HepG2 (cell line): ENCODE data around the gene GRID1. TPM values are rescaled to one million over a fixed set of nuclear protein-coding genes. Genes with fewer than 3 reads are reported as not detected.

Experiments used
- ATAC-seq: fragments of 200-7000 bp; cut with Tn5 transposase; 3 replicates; pipeline ENCODE4 v1.9.1; 2020; ENCODE audit warnings: mild to moderate bottlenecking, moderate library complexity
- BruUV-seq: library from RNA; stranded (reverse); fragments of 400-500 nt; replicated peaks from 2 replicates; lab custom pipeline; 2021; lab: Mats Ljungman, UMichigan
- CTCF ChIA-PET: fragments of 300-600 bp; formaldehyde crosslinking; extraction: SDS; loops from one replicate; lab custom pipeline; 2021; ENCODE audit warnings: low total read pairs, inconsistent platforms, low intra/inter-chr PET ratio; lab: Yijun Ruan, JAX
- POLR2A ChIA-PET: fragments of 350-600 bp; sonication (Branson Sonifier 250); formaldehyde crosslinking; loops from one replicate; lab custom pipeline; 2020; ENCODE audit warnings: antibody characterized with exemption, inconsistent platforms; lab: Yijun Ruan, JAX
- DNase-seq: peaks from one replicate; pipeline ENCODE4 v3.0.0-alpha.2; 2015; ENCODE audit warnings: low spot score
- FAIRE-seq: peaks from 3 replicates; lab custom pipeline; 2011; peaks lifted over from hg19 to GRCh38; lab: Jason Lieb, UNC
- H2AFZ ChIP-seq: one replicate; pipeline ENCODE4 v1.6.1; 2011; ENCODE audit warnings: low read length, inconsistent platforms
- H3K27ac ChIP-seq: fragments of 300-600 bp; 3 replicates; pipeline ENCODE4 v1.8.0; 2011; ENCODE audit warnings: mixed run types, mild to moderate bottlenecking, mixed read lengths, low read length, inconsistent platforms; ENCODE audit not compliant: insufficient read depth; ENCODE audit errors: extremely low read length
- H3K27me3 ChIP-seq, 2 experiments: fragments of 200-600 bp in 1 of 2; 2 replicates in 1 of 2; 3 replicates in 1 of 2; pipeline versions ENCODE4 v1.6.0 to v1.8.0; 2011; ENCODE audit warnings: low read length in 2 of 2, mild to moderate bottlenecking in 2 of 2, moderate library complexity in 2 of 2, inconsistent platforms in 1 of 2; ENCODE audit not compliant: insufficient read depth in 2 of 2, control insufficient read depth in 1 of 2
- H3K36me3 ChIP-seq, 2 experiments: fragments of 200-600 bp in 1 of 2; replicated peaks in 1 of 2; 2 replicates in 1 of 2; 3 replicates in 1 of 2; pipeline versions ENCODE4 v1.5.1 to v1.8.0; 2011; ENCODE audit warnings: low read length in 2 of 2, inconsistent platforms in 1 of 2; ENCODE audit not compliant: insufficient read depth in 2 of 2, control insufficient read depth in 1 of 2
- H3K4me1 ChIP-seq: 2 replicates; pipeline ENCODE4 v1.5.1; 2012; ENCODE audit warnings: low read length, inconsistent platforms; ENCODE audit not compliant: insufficient read depth
- H3K4me2 ChIP-seq: 2 replicates; pipeline ENCODE4 v1.6.0; 2011; ENCODE audit warnings: low read depth, low read length, inconsistent platforms
- H3K4me3 ChIP-seq, 3 experiments: fragments of 200-600 bp in 1 of 3; sonication (generic), shearing (Covaris generic) in 1 of 3; replicated peaks in 1 of 3; 2 replicates each; pipeline ENCODE4 v1.5.1; 2011 to 2016; ENCODE audit warnings: low read length in 3 of 3, inconsistent platforms in 2 of 3, low read depth in 2 of 3, mild to moderate bottlenecking in 2 of 3, control low read depth in 1 of 3, mixed read lengths in 1 of 3; ENCODE audit not compliant: insufficient read depth in 1 of 3
- H3K79me2 ChIP-seq: one replicate; pipeline ENCODE4 v1.6.1; 2011; ENCODE audit warnings: low read length, inconsistent platforms; ENCODE audit not compliant: insufficient read depth
- H3K9ac ChIP-seq: 2 replicates; pipeline ENCODE4 v1.6.0; 2011; ENCODE audit warnings: mild to moderate bottlenecking, low read depth, low read length, inconsistent platforms; ENCODE audit not compliant: insufficient read depth
- H3K9me3 ChIP-seq: 2 replicates; pipeline ENCODE4 v1.5.1; 2012; ENCODE audit warnings: mild to moderate bottlenecking, low read length
- H4K20me1 ChIP-seq: 2 replicates; pipeline ENCODE4 v1.6.0; 2011; ENCODE audit warnings: inconsistent platforms, mild to moderate bottlenecking, low read length, moderate library complexity; ENCODE audit not compliant: insufficient read depth
- HNRNPH1 ChIP-seq: fragments of 200-400 bp; formaldehyde crosslinking; optimal IDR thresholded peaks from 2 replicates; pipeline ENCODE3; 2017; ENCODE audit warnings: mild to moderate bottlenecking, low read depth, low read length
- MTA1 ChIP-seq: sonication (generic); formaldehyde crosslinking; IDR thresholded peaks from 2 replicates; pipeline ENCODE4 v1.4.0; 2020; ENCODE audit warnings: missing genetic modification reagents, mild to moderate bottlenecking, borderline replicate concordance
- PAF1 ChIP-seq: IDR thresholded peaks from 2 replicates; pipeline ENCODE4 v1.6.1; 2016; ENCODE audit warnings: missing genetic modification reagents, missing compliant biosample characterization
- PRPF4 ChIP-seq: fragments of 200-400 bp; formaldehyde crosslinking; IDR thresholded peaks from 2 replicates; pipeline ENCODE4 v1.6.1; 2016; ENCODE audit warnings: low read length, low read depth; ENCODE audit not compliant: poor library complexity, severe bottlenecking
- RBFOX2 ChIP-seq: fragments of 200-400 bp; formaldehyde crosslinking; IDR thresholded peaks from 2 replicates; pipeline ENCODE4 v1.6.1; 2017; ENCODE audit warnings: low read depth, mild to moderate bottlenecking, low read length
- SIX1 ChIP-seq: sonication (generic); formaldehyde crosslinking; IDR thresholded peaks from 2 replicates; pipeline ENCODE4 v1.4.0; 2020; ENCODE audit warnings: missing genetic modification reagents, borderline replicate concordance
- SP2 ChIP-seq: sonication (generic); formaldehyde crosslinking; IDR thresholded peaks from 2 replicates; pipeline ENCODE4 v1.5.1; 2020; ENCODE audit warnings: mild to moderate bottlenecking, missing genetic modification reagents
- WGBS: methylation state at CpG from one replicate; pipeline ENCODE4 v1.1.6; 2017; ENCODE audit warnings: low lambda C conversion rate; 5-methylcytosine and 5-hydroxymethylcytosine counted together
- in situ Hi-C: cut with HindIII; loops from 2 replicates; pipeline ENCODE4 v1.10.0; 2017; ENCODE audit warnings: low pct_unique_long_range_greater_than_20kb; ENCODE audit not compliant: extremely low pct_ligation_motif_present
- intact Hi-C: fragments of 100-400 bp; cut with micrococcal nuclease; formaldehyde crosslinking; loops from one replicate; pipeline ENCODE4 v1.10.0; 2022; ENCODE audit not compliant: unreplicated experiment
- polyA plus RNA-seq, 8 experiments: library from polyadenylated mRNA; depleted of rRNA in 3 of 8; stranded (reverse) in 7 of 8; unstranded in 1 of 8; fragments of >200 nt; fragmentation: Illumina TruSeq in 4 of 8; extraction: Trizol in 4 of 8; gene quantifications; 2 replicates each; pipeline versions ENCODE4 v1.2.1 to v1.2.3, GENCODE V29; 2011 to 2016; ENCODE audit warnings: low read depth in 4 of 8, missing spikeins in 1 of 8, mixed read lengths in 1 of 8; ENCODE audit not compliant: insufficient read depth in 1 of 8
- total RNA-seq, 5 experiments: library from RNA; depleted of rRNA; stranded (reverse); fragments of >200 nt; fragmentation: Illumina TruSeq; extraction: Trizol; gene quantifications; 2 replicates each; pipeline ENCODE4 v1.2.3, GENCODE V29; 2016; ENCODE audit warnings: low read depth in 1 of 5
- TF ChIP-seq, protein P1 (sequence below): sonication (generic); formaldehyde crosslinking; IDR thresholded peaks from 2 replicates; pipeline ENCODE4 v1.5.0; 2020; ENCODE audit warnings: mild to moderate bottlenecking, missing genetic modification reagents
- TF ChIP-seq, protein P2 (sequence below): sonication (generic); formaldehyde crosslinking; IDR thresholded peaks from 2 replicates; pipeline ENCODE4 v1.8.1; 2023; ENCODE audit warnings: mild to moderate bottlenecking, missing genetic modification reagents
- TF ChIP-seq, protein P3 (sequence below): IDR thresholded peaks from 2 replicates; pipeline ENCODE4 v1.6.1; 2012; ENCODE audit warnings: low read depth, low read length, improper control_type of control experiment
- TF ChIP-seq, protein P4 (sequence below): sonication (generic); formaldehyde crosslinking; IDR thresholded peaks from 2 replicates; pipeline ENCODE4 v1.5.0; 2020; ENCODE audit warnings: mild to moderate bottlenecking, missing genetic modification reagents, borderline replicate concordance
- TF ChIP-seq, protein P5 (sequence below): sonication (generic); IDR thresholded peaks from 2 replicates; pipeline ENCODE4 v1.6.1; 2016; ENCODE audit warnings: low read depth, borderline replicate concordance

Gene GRID1
- total and polyA plus RNA-seq, 2 of the 13 experiments (the other 11 are each of a cell fraction or from before 2014, with no cell fraction given) = 0.05 TPM; not detected in 1

DNA sequence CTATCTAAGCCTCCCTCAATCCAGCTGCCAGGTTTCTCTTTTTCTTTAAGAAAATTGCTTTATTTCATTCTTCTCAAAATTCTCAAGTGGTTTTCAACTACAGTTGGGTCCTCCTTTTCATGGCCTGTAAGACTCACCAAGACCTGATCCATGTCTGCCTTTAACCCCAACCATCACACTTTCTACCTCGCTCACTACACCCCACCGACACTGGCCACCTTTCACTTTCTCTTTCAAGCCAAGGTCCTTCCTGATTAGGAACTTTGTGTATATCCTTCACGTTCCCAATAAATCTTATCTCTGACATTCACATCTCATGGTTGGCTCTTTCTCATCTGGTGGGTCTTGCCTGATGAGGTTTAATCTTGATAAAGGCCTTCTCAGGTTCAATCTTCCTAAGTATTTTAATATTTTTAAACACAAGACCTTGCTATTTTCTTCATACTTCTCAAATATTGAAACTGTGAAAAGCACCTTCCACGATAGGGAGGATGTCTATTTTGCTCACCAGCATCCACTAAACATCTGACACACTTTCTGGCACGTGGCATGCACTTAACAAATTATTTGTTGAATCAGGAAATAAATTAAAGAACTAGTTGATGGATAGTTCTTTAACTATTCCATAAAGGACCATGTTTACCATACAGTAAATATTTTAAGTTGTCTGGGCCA is 624.8 kb downstream of the GRID1 start:
- H3K4me3 ChIP-seq = no peak overlapping the region
- intact Hi-C loops (no loop called here), in situ Hi-C loops (no loop called here)
- POLR2A ChIA-PET = no interaction called here
- CTCF ChIA-PET = no interaction called here
- H3K9ac ChIP-seq = no peak overlapping the region
- ATAC-seq (no peak), FAIRE-seq (no peak), DNase-seq (no peak)
- no peaks in the 10 kb centered on the region for H4K20me1 ChIP-seq
- no peaks in the 10 kb centered on the region for H3K9me3 ChIP-seq
- no peak overlapping the region for H3K27ac ChIP-seq
- WGBS = 2% methylated on average over 5 of the region's 5 CpGs
- no peaks in the 10 kb centered on the region; a peak in 1 of 5 replicates for H3K27me3 ChIP-seq
- no peaks in the 10 kb centered on the region for H3K4me1 ChIP-seq
- H3K36me3 ChIP-seq = no peaks in the 10 kb centered on the region
- no peaks in the 10 kb centered on the region for H3K79me2 ChIP-seq
- H2AFZ ChIP-seq = no peak overlapping the region
- peak overlapping the region; percentile 32; the same call in 1 of the 2 replicates for H3K4me2 ChIP-seq
- BruUV-seq = no TSS peak
- TF ChIP-seq MTA1 (CRISPR knock-in tag) = no peak
- TF ChIP-seq, protein P1, sequence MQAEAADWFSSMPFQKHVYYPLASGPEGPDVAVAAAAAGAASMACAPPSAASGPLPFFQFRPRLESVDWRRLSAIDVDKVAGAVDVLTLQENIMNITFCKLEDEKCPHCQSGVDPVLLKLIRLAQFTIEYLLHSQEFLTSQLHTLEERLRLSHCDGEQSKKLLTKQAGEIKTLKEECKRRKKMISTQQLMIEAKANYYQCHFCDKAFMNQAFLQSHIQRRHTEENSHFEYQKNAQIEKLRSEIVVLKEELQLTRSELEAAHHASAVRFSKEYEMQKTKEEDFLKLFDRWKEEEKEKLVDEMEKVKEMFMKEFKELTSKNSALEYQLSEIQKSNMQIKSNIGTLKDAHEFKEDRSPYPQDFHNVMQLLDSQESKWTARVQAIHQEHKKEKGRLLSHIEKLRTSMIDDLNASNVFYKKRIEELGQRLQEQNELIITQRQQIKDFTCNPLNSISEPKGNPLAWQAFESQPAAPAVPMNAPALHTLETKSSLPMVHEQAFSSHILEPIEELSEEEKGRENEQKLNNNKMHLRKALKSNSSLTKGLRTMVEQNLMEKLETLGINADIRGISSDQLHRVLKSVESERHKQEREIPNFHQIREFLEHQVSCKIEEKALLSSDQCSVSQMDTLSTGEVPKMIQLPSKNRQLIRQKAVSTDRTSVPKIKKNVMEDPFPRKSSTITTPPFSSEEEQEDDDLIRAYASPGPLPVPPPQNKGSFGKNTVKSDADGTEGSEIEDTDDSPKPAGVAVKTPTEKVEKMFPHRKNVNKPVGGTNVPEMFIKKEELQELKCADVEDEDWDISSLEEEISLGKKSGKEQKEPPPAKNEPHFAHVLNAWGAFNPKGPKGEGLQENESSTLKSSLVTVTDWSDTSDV (CRISPR knock-in tag) = no peak
- TF ChIP-seq, protein P2, sequence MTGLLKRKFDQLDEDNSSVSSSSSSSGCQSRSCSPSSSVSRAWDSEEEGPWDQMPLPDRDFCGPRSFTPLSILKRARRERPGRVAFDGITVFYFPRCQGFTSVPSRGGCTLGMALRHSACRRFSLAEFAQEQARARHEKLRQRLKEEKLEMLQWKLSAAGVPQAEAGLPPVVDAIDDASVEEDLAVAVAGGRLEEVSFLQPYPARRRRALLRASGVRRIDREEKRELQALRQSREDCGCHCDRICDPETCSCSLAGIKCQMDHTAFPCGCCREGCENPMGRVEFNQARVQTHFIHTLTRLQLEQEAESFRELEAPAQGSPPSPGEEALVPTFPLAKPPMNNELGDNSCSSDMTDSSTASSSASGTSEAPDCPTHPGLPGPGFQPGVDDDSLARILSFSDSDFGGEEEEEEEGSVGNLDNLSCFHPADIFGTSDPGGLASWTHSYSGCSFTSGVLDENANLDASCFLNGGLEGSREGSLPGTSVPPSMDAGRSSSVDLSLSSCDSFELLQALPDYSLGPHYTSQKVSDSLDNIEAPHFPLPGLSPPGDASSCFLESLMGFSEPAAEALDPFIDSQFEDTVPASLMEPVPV = no peak
- TF ChIP-seq HNRNPH1 = no peak
- no peak for TF ChIP-seq SIX1 (CRISPR knock-in tag)
- no peak for TF ChIP-seq PRPF4
- no peak for TF ChIP-seq PAF1 (CRISPR knock-in tag)
- TF ChIP-seq RBFOX2 = no peak
- TF ChIP-seq, protein P3, sequence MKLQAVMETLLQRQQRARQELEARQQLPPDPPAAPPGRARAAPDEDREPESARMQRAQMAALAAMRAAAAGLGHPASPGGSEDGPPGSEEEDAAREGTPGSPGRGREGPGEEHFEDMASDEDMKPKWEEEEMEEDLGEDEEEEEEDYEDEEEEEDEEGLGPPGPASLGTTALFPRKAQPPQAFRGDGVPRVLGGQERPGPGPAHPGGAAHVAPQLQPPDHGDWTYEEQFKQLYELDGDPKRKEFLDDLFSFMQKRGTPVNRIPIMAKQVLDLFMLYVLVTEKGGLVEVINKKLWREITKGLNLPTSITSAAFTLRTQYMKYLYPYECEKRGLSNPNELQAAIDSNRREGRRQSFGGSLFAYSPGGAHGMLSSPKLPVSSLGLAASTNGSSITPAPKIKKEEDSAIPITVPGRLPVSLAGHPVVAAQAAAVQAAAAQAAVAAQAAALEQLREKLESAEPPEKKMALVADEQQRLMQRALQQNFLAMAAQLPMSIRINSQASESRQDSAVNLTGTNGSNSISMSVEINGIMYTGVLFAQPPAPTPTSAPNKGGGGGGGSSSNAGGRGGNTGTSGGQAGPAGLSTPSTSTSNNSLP = no peak
- TF ChIP-seq SP2 (CRISPR knock-in tag) = no peak
- TF ChIP-seq, protein P4, sequence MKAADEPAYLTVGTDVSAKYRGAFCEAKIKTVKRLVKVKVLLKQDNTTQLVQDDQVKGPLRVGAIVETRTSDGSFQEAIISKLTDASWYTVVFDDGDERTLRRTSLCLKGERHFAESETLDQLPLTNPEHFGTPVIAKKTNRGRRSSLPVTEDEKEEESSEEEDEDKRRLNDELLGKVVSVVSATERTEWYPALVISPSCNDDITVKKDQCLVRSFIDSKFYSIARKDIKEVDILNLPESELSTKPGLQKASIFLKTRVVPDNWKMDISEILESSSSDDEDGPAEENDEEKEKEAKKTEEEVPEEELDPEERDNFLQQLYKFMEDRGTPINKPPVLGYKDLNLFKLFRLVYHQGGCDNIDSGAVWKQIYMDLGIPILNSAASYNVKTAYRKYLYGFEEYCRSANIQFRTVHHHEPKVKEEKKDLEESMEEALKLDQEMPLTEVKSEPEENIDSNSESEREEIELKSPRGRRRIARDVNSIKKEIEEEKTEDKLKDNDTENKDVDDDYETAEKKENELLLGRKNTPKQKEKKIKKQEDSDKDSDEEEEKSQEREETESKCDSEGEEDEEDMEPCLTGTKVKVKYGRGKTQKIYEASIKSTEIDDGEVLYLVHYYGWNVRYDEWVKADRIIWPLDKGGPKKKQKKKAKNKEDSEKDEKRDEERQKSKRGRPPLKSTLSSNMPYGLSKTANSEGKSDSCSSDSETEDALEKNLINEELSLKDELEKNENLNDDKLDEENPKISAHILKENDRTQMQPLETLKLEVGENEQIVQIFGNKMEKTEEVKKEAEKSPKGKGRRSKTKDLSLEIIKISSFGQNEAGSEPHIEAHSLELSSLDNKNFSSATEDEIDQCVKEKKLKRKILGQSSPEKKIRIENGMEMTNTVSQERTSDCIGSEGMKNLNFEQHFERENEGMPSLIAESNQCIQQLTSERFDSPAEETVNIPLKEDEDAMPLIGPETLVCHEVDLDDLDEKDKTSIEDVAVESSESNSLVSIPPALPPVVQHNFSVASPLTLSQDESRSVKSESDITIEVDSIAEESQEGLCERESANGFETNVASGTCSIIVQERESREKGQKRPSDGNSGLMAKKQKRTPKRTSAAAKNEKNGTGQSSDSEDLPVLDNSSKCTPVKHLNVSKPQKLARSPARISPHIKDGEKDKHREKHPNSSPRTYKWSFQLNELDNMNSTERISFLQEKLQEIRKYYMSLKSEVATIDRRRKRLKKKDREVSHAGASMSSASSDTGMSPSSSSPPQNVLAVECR (CRISPR knock-in tag) = no peak
- TF ChIP-seq, protein P5, sequence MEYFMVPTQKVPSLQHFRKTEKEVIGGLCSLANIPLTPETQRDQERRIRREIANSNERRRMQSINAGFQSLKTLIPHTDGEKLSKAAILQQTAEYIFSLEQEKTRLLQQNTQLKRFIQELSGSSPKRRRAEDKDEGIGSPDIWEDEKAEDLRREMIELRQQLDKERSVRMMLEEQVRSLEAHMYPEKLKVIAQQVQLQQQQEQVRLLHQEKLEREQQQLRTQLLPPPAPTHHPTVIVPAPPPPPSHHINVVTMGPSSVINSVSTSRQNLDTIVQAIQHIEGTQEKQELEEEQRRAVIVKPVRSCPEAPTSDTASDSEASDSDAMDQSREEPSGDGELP = no peak
